GM18498 (cell line): ENCODE results near the gene DUOXA2.

Source experiments
- ATAC-seq: cut with Tn5 transposase; IDR thresholded peaks from one replicate; pipeline ENCODE4 v1.9.1; 2021; ENCODE audit warnings: mild to moderate bottlenecking, moderate library complexity; ENCODE audit not compliant: unreplicated experiment

DUOXA2 gene

GRCh38 chr15:45116482-45117307, 2.6 kb downstream of the DUOXA2 start:
- no peak for ATAC-seq

DNA sequence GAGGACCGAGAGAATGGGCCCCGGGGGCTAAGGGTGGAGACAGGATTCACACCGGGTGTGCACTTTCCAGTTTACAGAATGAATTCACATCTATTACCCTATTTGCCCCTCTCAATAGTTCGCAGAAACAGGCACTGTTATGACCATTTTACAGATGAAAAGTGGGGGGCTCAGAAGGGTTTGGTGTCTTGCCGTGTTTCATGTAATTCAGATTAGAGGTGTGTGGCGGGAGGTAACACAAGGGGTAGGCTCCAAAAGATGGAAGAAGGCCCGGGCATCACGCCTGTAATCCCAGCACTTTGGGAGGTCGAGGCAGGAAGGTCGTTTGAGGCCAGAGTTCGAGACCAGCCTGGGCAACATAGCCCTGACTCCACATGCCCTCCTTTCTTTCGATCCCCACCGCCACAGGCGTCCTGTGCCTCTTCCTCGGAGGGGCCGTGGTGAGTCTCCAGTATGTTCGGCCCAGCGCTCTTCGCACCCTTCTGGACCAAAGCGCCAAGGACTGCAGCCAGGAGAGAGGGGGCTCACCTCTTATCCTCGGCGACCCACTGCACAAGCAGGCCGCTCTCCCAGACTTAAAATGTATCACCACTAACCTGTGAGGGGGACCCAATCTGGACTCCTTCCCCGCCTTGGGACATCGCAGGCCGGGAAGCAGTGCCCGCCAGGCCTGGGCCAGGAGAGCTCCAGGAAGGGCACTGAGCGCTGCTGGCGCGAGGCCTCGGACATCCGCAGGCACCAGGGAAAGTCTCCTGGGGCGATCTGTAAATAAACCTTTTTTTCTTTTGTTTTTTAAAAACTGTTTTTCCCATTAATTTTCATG, 3.4 kb downstream of the DUOXA2 start:
- ATAC-seq: peak; percentile 11

GRCh38 chr15:45118131-45118588, 4.0 kb downstream of the DUOXA2 start:
- ATAC-seq: peak; percentile 95

DNA sequence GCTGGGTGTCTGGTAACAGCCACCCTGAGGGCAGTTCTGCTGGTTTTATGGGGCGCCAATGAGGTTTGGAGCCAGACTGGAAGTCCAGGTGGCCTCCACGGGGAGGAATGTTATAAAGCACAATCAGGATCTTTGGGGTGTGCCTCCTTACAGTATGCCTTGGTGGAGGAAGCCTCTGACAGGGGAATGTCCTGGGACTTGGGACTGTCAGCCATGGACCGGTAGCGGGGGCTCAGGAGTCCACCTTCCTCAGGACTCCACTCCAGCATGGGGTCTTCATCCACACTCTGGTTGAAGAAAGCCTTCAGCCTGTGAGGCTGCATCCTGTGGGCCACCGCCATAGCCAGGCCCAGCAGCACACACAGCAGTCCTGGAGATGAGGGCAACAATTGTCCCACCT, 4.9 kb downstream of the DUOXA2 start:
- ATAC-seq: no peak

GRCh38 chr15:45120081-45120972, 6.2 kb downstream of the DUOXA2 start:
- ATAC-seq: no peak

- ATAC-seq: no peak
Measured at GRCh38 chr15:45121020-45121419, 6.9 kb downstream of the DUOXA2 start.

DNA sequence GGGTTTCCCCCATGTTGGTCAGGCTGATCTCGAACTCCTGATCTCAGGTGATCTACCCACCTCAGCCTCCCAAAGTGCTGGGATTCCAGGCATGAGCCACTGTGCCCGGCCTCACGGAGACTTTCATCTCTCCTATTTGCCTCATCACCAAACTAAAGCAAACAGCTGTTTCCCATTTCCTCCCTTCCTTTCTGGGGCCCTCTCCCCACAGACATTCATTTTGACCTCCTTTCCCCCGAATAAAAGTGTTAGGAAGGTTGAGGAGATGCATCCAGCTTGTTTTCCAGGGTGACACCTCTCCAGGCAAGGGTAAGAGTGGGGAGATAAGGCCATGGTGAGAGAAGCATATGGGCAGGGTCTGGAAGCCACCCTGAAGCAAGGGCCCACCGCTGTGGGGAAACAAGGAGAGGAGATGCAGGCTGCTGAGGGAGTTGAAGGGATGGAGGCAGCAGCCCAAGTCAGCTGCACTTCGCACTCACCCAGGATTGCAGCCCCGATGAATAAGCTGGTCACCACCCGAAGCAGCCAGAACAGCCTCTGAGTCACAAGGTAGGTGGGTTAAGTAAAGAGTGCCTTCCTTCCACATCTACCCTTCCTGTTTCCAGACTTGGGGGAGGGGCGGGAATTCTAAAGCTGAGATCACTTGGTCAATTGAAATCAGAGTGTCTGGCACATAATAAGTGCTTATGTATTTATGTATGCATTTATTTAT, 7.7 kb downstream of the DUOXA2 start:
- no peak for ATAC-seq

- ATAC-seq: no peak
Measured at GRCh38 chr15:45122719-45123118, 8.6 kb downstream of the DUOXA2 start.

GRCh38 chr15:45123397-45123796, 9.3 kb downstream of the DUOXA2 start:
- no peak for ATAC-seq

GRCh38 chr15:45126535-45127158, 12.5 kb downstream of the DUOXA2 start:
- ATAC-seq: no peak

- ATAC-seq: no peak
Measured at GRCh38 chr15:45128971-45129639, 15.0 kb downstream of the DUOXA2 start.

DNA sequence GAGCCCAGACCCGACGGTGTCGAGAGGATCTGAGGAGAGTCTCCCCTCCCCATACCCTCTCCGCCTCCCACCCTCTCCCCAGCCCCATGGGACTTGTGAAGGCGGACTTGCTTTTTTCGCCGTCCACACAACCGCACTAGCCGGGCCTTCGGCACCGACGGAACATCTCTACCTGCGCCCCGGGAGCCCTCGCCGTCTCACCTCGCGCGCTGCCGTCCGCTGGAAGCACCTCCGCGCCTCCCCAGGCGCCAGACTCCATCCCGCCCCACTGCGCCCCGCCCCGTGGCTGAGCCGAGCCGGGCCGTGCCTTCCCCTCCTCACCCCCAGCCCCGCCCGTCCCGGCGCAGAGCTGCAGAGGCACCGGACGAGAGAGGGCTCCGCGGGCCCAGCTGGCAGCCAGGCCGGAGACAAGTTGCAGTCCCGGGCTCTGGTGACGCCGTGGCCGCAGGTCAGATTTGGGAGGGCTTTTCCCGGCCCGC, 15.6 kb downstream of the DUOXA2 start, which contains the start of the genes DUOX1 and DUOXA1:
DUOX1 (plus strand) TSS at position 344 of the 479 bp plus-strand sequence. CDS start 1,973 bp downstream, outside the sequence.
DUOXA1 (minus strand) TSS at position 229 of the 479 bp plus-strand sequence. CDS start 6,865 bp downstream, outside the sequence.
- no peak for ATAC-seq

GRCh38 chr15:45130291-45131000, 16.3 kb downstream of the DUOXA2 start:
- ATAC-seq: no peak

DNA sequence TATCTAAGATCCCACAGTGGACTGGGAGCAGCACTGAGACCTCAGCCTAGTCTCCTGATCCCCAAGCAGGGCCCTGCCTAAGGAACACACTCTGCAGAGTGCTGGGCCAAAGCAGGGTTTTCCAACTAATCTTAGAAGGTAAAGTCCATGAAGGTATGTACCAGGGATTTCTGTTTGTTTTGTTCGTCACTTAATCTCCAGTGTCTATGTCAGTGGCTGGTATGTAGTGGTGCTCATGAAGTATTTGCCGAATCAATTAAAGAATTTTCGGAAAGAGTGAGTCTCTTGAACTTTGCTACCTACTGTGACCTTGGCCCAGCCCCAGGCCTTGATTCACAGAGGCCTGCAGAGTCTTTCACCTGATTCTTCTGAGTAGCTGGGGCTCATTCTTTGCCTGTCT, 17.4 kb downstream of the DUOXA2 start:
- no peak for ATAC-seq

DNA sequence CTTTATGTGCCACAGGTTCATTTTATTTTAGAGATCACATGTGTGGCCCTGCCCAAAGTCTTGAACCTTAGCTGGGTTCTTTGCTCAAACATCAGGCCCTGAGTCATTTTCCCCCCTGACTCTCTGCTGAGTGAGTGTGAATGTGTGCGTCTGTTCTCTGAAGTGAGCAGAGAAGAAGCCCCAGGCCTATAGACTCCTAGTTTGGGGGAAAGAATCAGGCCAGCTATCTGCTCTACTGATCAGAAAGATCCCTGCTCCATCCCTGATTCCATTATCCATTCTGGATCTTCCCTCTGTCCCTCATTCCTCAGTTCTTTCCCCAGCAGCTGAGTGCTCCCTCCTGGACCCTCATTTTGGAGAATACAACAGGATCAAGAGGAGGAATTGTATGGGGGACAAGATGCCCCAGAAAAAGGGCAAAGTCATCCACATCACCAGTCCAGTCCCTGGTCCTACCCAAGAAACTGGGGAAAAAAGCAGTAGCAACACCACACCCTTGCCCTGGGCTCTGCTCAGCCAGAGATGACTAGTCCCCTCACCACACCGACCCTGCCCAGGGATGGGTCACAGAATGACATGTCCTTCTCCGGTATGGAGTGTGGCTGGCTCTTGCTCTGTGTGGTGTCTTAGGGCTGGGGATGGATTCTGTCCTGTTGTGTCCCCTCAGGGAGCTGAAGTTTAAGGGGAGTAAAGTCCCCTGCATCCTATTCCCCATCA, 18.9 kb downstream of the DUOXA2 start:
- ATAC-seq: no peak

DNA sequence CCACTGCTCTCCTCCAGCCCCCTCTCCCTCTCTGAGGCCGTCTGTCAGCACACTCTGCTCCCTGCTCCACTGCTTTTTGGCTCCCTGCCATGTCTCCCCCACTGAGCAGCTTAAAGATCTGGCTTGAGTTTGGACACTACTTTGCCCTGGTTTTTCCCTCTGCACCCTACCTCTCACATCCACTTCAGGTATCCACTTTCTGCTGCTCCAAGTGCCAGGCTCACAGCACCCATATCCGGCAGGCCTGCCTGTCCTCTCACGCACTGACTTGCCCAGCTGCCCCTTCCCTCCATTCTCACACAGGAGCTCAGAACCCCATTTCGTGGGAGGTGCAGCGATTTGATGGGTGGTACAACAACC, 19.4 kb downstream of the DUOXA2 start:
- ATAC-seq: no peak

- no peak for ATAC-seq
Measured at GRCh38 chr15:45134046-45134445, 19.9 kb downstream of the DUOXA2 start.
